WERI-Rb-1 (cell line): ENCODE data around the gene TSPYL1.
A peak's percentile ranks its signal among the peaks of the same experiment; 100 is the strongest.

Source experiments
- DNase-seq: peaks from one replicate; pipeline ENCODE4 v3.0.0-alpha.2; 2020
- H3K27ac ChIP-seq: fragments of 250-450 bp; sonication (Bioruptor Pico); 2 replicates; pipeline ENCODE4 v1.5.1; 2020; ENCODE audit warnings: mild to moderate bottlenecking, moderate library complexity
- H3K27me3 ChIP-seq: fragments of 250-450 bp; sonication (Bioruptor Pico); 2 replicates; pipeline ENCODE4 v1.5.1; 2021; ENCODE audit warnings: mild to moderate bottlenecking, low read depth, moderate library complexity; ENCODE audit not compliant: insufficient read depth, severe bottlenecking
- H3K36me3 ChIP-seq: fragments of 250-450 bp; sonication (Bioruptor Pico); 2 replicates; pipeline ENCODE4 v1.5.1; 2020; ENCODE audit warnings: mild to moderate bottlenecking, moderate library complexity
- H3K4me3 ChIP-seq: 2 replicates; pipeline ENCODE4 v1.5.1; 2011; ENCODE audit warnings: low read depth, mild to moderate bottlenecking, control low read depth, low read length
- H3K9me3 ChIP-seq: fragments of 250-450 bp; sonication (Bioruptor Pico); 2 replicates; pipeline ENCODE4 v1.5.1; 2021; ENCODE audit warnings: mild to moderate bottlenecking, moderate library complexity; ENCODE audit not compliant: severe bottlenecking
- TF ChIP-seq, protein P1 (sequence below): IDR thresholded peaks from 2 replicates; pipeline ENCODE4 v1.5.1; 2011; ENCODE audit warnings: low read depth, mild to moderate bottlenecking, control low read depth, inconsistent platforms, low read length

The TSPYL1 gene

DNA sequence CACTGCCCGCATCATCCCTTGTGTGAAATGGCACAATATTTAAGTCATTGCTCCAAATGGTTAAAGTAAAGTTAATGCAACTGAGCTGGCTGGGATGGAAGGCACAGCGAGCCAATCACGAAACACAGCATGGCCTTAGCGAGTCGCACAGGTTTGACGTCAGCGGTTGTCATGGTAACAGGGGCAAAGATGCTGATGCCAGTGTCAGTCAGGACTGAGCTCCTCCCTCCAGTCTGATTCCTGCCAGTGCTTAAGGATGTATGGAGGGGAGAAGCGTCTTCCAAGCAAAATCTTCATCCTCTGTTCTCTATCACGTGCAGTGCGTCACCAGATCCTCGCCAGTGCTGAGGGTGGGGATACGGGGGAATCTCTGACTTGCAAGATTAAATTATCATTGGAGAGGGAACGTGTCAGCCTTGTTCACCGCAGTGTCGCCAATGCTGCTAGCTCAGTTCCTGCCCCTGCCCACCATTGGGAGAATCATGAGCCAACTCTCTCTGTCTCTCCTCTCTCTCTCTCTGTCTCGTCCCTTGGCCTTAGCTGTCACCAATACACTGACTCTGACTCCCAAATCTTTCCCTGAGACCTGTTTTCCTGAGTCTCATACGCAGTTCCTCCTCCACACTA, 50.3 kb downstream of the TSPYL1 start:
- TF ChIP-seq, protein P1, sequence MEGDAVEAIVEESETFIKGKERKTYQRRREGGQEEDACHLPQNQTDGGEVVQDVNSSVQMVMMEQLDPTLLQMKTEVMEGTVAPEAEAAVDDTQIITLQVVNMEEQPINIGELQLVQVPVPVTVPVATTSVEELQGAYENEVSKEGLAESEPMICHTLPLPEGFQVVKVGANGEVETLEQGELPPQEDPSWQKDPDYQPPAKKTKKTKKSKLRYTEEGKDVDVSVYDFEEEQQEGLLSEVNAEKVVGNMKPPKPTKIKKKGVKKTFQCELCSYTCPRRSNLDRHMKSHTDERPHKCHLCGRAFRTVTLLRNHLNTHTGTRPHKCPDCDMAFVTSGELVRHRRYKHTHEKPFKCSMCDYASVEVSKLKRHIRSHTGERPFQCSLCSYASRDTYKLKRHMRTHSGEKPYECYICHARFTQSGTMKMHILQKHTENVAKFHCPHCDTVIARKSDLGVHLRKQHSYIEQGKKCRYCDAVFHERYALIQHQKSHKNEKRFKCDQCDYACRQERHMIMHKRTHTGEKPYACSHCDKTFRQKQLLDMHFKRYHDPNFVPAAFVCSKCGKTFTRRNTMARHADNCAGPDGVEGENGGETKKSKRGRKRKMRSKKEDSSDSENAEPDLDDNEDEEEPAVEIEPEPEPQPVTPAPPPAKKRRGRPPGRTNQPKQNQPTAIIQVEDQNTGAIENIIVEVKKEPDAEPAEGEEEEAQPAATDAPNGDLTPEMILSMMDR, result no peak
- H3K36me3 ChIP-seq, result no peaks in the 10 kb centered on the region
- no peak overlapping the region for H3K4me3 ChIP-seq
- H3K27me3 ChIP-seq, result no peaks in the 10 kb centered on the region
- H3K9me3 ChIP-seq, result no peaks in the 10 kb centered on the region
- DNase-seq, result peak; percentile 53
- H3K27ac ChIP-seq, result no peak overlapping the region
